ENCODE measurements around the gene NAIF1.
A peak's percentile ranks its signal among the peaks of the same experiment; 100 is the strongest.

NAIF1 gene

DNA sequence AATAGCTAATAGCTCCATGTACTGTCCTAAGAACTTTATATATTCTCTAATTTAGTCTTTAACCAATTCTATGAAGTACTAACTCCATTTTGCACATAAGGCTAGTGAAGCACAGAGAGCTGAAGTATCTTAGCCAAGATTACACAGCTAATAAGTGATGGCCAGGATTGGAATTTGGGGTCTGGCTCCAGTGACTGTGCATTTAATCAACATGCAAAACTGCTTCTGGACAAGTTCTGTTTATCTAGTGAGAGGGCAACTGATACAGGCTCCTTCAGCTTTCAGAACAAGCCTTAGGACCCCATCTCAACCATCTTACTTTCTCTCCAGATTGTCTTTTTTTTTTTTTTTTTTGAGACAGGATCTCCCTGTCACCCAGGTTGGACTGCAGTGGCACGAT is 22.2 kb upstream of the NAIF1 start:
- no peak overlapping the region for H3K4me3 ChIP-seq (ENCODE audit: low read length)
- TF ChIP-seq, protein P1, sequence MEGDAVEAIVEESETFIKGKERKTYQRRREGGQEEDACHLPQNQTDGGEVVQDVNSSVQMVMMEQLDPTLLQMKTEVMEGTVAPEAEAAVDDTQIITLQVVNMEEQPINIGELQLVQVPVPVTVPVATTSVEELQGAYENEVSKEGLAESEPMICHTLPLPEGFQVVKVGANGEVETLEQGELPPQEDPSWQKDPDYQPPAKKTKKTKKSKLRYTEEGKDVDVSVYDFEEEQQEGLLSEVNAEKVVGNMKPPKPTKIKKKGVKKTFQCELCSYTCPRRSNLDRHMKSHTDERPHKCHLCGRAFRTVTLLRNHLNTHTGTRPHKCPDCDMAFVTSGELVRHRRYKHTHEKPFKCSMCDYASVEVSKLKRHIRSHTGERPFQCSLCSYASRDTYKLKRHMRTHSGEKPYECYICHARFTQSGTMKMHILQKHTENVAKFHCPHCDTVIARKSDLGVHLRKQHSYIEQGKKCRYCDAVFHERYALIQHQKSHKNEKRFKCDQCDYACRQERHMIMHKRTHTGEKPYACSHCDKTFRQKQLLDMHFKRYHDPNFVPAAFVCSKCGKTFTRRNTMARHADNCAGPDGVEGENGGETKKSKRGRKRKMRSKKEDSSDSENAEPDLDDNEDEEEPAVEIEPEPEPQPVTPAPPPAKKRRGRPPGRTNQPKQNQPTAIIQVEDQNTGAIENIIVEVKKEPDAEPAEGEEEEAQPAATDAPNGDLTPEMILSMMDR (conservative IDR thresholded peaks at IDR 0.05; ENCODE audit: low read length): no peak
- DNase-seq (ENCODE audit: low read depth): no peak

DNA sequence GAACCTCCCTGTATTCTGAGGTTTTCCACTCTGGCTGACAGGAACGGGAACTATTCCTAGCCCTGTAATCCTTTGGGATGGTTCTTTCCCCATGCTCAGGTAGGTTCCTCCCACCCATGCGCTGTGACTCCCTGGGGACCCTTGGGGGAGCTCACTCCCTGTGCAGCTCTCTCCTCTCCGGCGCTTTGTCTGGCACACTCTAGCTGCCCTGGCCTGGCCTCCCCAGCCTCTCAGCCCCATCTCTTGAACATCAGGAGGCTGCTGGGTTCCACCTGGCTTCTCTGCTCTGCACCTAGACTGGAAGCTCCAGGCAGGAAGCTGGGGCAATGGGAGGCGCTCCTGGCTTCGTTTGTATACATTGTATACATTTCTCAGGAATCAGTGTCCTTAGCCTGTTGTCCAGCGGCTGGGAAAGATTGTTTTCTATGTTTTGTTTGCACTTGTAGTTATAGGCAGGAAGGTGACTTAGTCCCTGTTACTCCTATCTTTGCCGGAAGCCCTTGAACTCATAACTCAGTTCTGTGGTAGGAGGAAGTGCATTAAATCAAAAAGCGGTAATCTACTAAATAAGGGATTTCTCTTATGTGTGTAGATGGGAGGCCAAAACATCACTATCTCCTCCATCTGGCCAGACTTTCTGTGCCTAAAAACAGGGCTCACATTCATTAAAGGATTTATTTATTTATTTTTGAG is 21.3 kb upstream of the NAIF1 start:
- no peak overlapping the region for H3K4me3 ChIP-seq (ENCODE audit: low read length)
- DNase-seq (ENCODE audit: low read depth): no peak
- TF ChIP-seq, protein P1 (conservative IDR thresholded peaks at IDR 0.05; ENCODE audit: low read length): no peak

DNA sequence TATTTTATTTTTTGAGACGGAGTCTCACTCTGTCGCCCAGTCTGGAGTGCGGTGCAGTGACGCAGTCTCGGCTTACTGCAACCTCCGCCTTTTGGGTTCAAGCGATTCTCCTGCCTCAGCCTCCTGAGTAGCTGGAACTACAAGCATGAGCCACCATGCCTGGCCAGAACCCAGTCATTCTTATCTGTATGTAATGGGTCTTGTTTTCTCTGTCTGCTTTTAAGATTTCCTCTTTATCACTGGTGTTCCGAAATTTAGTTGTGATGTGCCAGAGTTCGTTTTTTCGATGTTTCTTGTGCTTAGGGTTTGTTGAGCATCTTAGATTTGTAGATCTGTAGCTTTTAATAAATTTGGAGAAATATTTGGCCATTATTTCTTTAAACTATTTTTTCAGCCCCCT is 20.1 kb upstream of the NAIF1 start:
- TF ChIP-seq, protein P1 (conservative IDR thresholded peaks at IDR 0.05; ENCODE audit: low read length): no peak
- H3K4me3 ChIP-seq (ENCODE audit: low read length): no peak overlapping the region
- DNase-seq (ENCODE audit: low read depth): no peak

DNA sequence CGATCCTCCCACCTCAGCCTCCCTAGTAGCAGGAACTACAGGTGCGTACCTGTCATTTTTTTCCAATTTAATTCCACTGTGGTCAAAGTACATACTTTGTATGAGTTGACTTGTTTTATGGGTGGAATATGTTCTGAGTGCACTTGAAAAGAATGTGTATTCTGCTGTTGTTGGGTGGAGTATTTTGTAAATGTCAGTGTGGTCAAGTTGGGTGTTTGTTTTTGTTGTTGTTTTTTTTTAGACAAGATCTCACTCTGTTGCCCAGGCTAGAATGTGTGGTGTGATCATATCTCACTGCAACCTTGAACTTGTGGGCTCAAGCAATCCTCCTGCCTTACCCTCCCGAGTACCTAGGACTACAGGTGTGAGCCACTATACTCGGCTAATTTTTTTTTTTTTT is 18.8 kb upstream of the NAIF1 start:
- H3K4me3 ChIP-seq (ENCODE audit: low read length): no peak overlapping the region
- no peak for DNase-seq (ENCODE audit: low read depth)
- TF ChIP-seq, protein P1 (conservative IDR thresholded peaks at IDR 0.05; ENCODE audit: low read length): no peak

DNA sequence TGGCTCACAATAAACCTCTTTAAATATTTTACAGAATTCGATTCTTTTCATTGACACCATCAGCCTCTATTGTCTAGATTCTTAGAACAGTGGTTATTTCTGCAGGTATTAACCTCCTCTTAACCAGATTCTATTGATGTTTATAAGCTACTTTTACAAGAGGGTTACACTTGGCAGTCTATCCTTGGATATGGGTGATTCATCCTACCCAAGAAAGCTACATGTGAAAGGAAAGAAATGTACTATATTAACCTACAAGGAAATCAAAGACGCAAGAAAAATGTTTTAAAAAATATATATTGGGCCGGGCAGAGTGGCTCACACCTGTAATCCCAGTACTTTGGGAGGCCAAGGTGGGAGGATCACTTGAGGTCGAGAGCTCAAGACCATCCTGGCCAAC is 17.6 kb upstream of the NAIF1 start:
- peak; percentile 29 for DNase-seq (ENCODE audit: low read depth)
- no peak overlapping the region for H3K4me3 ChIP-seq (ENCODE audit: low read length)
- TF ChIP-seq, protein P1 (conservative IDR thresholded peaks at IDR 0.05; ENCODE audit: low read length): no peak

DNA sequence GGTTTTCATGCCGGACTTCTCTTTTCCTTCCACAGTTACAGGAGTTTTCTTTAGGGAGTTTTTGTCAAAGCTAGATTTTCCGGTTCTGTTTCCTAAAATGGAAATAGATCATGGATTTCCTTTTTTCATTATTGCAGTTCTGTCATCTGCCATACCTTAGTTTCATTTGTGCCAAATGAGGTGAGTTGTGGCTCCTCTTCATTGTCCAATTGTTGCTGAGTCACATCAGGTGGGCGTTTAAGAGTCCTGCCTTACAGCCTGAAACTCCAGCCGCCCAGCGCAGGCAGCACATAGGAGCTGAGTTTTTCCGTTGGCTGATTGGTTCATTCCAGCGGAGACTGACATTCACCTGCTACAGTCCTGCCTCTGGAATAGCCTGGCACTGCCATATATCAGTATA is 15.0 kb upstream of the NAIF1 start:
- DNase-seq (ENCODE audit: low read depth): no peak
- no peak overlapping the region for H3K4me3 ChIP-seq (ENCODE audit: low read length)
- TF ChIP-seq, protein P1 (conservative IDR thresholded peaks at IDR 0.05; ENCODE audit: low read length): no peak

DNA sequence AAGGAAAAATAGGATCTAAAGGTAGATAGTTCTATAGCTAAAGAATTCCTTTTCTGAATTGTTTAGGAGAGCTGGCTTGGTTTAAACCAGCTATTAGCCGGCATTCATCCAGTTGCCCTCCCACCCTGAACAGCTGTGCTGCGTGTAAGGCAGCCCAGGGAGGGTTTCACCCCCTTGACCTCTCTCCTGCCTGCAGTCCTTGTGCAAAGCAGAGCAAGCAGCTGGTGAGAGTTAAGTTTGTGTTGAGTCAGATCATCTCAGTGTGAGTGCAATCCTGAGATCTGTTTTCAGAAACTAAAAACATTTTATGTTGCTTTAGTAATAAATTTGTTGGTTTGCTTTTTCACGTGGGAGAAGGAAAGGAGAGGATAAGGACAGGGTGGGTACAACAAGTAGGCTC is 13.9 kb upstream of the NAIF1 start:
- TF ChIP-seq, protein P1 (conservative IDR thresholded peaks at IDR 0.05; ENCODE audit: low read length): no peak
- H3K4me3 ChIP-seq (ENCODE audit: low read length): peak overlapping the region; percentile 16
- DNase-seq (ENCODE audit: low read depth): peak; percentile 94

Measured in AG10803 (cell line).